ENCODE results near the gene SCAF1.

The SCAF1 gene

GRCh38 chr19:49682274-49682673 lies 40.3 kb downstream of the SCAF1 start:
- Histone ChIP-seq H3K27me3 (replicated peaks; ENCODE audit: control insufficient read depth, insufficient read depth, low read length) (no peaks in the 10 kb centered on the region), H3K36me3 (ENCODE audit: control insufficient read depth, insufficient read depth, low read length) (peaks cover 35% of the 10 kb centered on the region), H3K4me3 (replicated peaks; ENCODE audit: low read depth, low read length) (no peak overlapping the region)
- TF ChIP-seq CTCF (IDR thresholded peaks at IDR 0.05; ENCODE audit: insufficient read depth, low read length, poor library complexity, severe bottlenecking) = no peak
- no peak for DNase-seq (ENCODE audit: extremely low read depth, insufficient read length)

- peaks cover 41% of the 10 kb centered on the region for H3K36me3 ChIP-seq (ENCODE audit: control insufficient read depth, insufficient read depth, low read length)
- TF ChIP-seq CTCF (IDR thresholded peaks at IDR 0.05; ENCODE audit: insufficient read depth, low read length, poor library complexity, severe bottlenecking) = no peak
- DNase-seq (ENCODE audit: extremely low read depth, insufficient read length) = no peak
- H3K4me3 ChIP-seq (replicated peaks; ENCODE audit: low read depth, low read length) = no peak overlapping the region
- no peaks in the 10 kb centered on the region for H3K27me3 ChIP-seq (replicated peaks; ENCODE audit: control insufficient read depth, insufficient read depth, low read length)
Measured at GRCh38 chr19:49683814-49684250, 41.8 kb downstream of the SCAF1 start.

GRCh38 chr19:49684251-49684982 lies 42.4 kb downstream of the SCAF1 start:
- Histone ChIP-seq H3K36me3 (ENCODE audit: control insufficient read depth, insufficient read depth, low read length) (peaks cover 44% of the 10 kb centered on the region), H3K27me3 (replicated peaks; ENCODE audit: control insufficient read depth, insufficient read depth, low read length) (no peaks in the 10 kb centered on the region), H3K4me3 (replicated peaks; ENCODE audit: low read depth, low read length) (no peak overlapping the region)
- peak; percentile 86 for TF ChIP-seq CTCF (IDR thresholded peaks at IDR 0.05; ENCODE audit: insufficient read depth, low read length, poor library complexity, severe bottlenecking)
- DNase-seq (ENCODE audit: extremely low read depth, insufficient read length) = no peak

- Histone ChIP-seq H3K36me3 (ENCODE audit: control insufficient read depth, insufficient read depth, low read length) (peaks cover 44% of the 10 kb centered on the region), H3K27me3 (replicated peaks; ENCODE audit: control insufficient read depth, insufficient read depth, low read length) (no peaks in the 10 kb centered on the region), H3K4me3 (replicated peaks; ENCODE audit: low read depth, low read length) (no peak overlapping the region)
- TF ChIP-seq CTCF (IDR thresholded peaks at IDR 0.05; ENCODE audit: insufficient read depth, low read length, poor library complexity, severe bottlenecking) = no peak
- no peak for DNase-seq (ENCODE audit: extremely low read depth, insufficient read length)
Measured at GRCh38 chr19:49684983-49685553, 43.1 kb downstream of the SCAF1 start.

- DNase-seq (ENCODE audit: extremely low read depth, insufficient read length) = no peak
- Histone ChIP-seq H3K4me3 (replicated peaks; ENCODE audit: low read depth, low read length) (no peak overlapping the region), H3K36me3 (ENCODE audit: control insufficient read depth, insufficient read depth, low read length) (peaks cover 44% of the 10 kb centered on the region), H3K27me3 (replicated peaks; ENCODE audit: control insufficient read depth, insufficient read depth, low read length) (no peaks in the 10 kb centered on the region)
- TF ChIP-seq CTCF (IDR thresholded peaks at IDR 0.05; ENCODE audit: insufficient read depth, low read length, poor library complexity, severe bottlenecking) = no peak
Measured at GRCh38 chr19:49685845-49686332, 43.9 kb downstream of the SCAF1 start.

Data from GM06990 (cell line).